Measurements from ENCODE around the gene KRTAP4-12.
"Not testable (repeated sequence)": the region's sequence is repeated elsewhere in the genome, so short reads cannot be mapped to it uniquely, and the experiment has no call there.

KRTAP4-12 gene

DNA sequence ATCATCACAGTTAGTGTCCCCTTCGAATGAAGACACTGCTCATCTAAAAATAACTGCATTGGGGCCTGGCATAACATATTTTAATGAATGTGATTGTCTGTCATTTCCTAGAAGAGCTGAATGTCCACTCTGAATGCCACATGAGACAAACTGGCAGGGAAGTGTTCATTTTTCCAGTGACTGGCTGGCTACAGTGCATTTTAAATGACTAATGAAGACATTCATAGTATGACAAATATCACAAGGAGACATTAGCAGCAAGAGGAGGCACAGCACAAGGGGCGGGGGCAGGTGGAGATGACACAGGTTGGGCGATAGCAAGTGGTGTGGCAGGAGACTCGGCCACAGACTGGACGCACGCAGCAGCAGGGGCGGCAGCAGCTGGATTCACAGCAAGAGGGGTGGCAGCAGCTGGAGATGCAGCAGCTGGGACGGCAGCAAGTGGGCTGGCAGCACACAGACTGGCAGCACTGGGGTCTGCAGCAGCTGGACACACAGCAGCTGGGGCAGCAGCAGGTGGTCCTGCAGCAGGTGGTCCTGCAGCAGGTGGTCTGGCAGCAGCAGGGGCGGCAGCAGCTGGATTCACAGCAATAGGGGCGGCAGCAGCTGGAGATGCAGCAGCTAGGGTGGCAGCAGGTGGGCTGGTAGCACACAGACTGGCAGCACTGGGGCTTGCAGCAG, 25.1 kb upstream of the KRTAP4-12 start:
- not testable (repeated sequence) for H3K36me3 ChIP-seq (ENCODE audit: control insufficient read depth in 2 of 2, insufficient read depth in 2 of 2, low read length in 2 of 2); H3K27me3 ChIP-seq (ENCODE audit: control insufficient read depth in 2 of 2, insufficient read depth in 2 of 2, low read length in 2 of 2); H3K4me3 ChIP-seq (ENCODE audit: low read length in 2 of 2); H3K27ac ChIP-seq (ENCODE audit: low read depth in 2 of 2, low read length in 2 of 2); H3K9ac ChIP-seq (ENCODE audit: low read depth in 1 of 2, low read length in 2 of 2); H3K4me1 ChIP-seq (ENCODE audit: control insufficient read depth in 2 of 2, insufficient read depth in 2 of 2, low read length in 2 of 2); H3K9me3 ChIP-seq (ENCODE audit: control insufficient read depth in 2 of 2, low read length in 2 of 2)

DNA sequence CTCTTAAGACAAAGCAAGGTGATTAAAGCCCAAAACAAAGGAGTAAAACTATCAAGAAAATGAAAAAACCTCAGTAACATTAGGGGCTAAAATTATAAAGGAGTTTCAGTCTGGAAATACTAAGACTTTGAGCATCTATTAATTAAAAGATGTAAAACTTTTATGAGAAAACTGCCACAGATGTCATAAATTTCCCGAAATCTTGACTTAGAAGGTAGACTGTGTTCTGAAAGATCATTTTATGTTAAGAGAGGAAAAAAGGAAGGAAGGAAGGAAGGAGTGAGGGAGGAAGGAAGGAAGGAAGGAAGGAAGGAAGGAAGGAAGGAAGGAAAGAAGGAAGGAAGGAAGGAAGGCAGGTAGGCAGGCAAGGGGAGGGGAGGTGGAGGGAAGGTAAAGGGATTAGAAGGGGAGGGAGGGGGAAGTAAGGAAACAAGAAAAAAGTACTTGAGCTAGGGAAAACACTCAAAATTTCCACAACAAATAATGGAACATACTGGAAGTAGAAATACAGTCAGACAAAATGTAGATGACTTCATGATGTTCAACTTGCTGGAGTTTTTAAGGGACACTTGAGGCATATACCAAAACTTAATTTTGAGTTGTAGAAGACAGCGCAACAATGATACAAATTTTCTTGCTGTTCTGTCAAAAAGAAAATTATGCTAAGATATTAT, 23.7 kb upstream of the KRTAP4-12 start:
- H3K27ac ChIP-seq (ENCODE audit: low read depth in 2 of 2, low read length in 2 of 2): no peak overlapping the region
- no peak overlapping the region for H3K4me3 ChIP-seq (ENCODE audit: low read length in 2 of 2)
- H3K27me3 ChIP-seq (ENCODE audit: control insufficient read depth in 2 of 2, insufficient read depth in 2 of 2, low read length in 2 of 2): peaks cover 0 to 3% of the 10 kb centered on the region in 2 donors
- H3K9ac ChIP-seq (ENCODE audit: low read depth in 1 of 2, low read length in 2 of 2): no peak overlapping the region
- no peaks in the 10 kb centered on the region for H3K36me3 ChIP-seq (ENCODE audit: control insufficient read depth in 2 of 2, insufficient read depth in 2 of 2, low read length in 2 of 2)
- no peaks in the 10 kb centered on the region for H3K4me1 ChIP-seq (ENCODE audit: control insufficient read depth in 2 of 2, insufficient read depth in 2 of 2, low read length in 2 of 2)
- H3K9me3 ChIP-seq (ENCODE audit: control insufficient read depth in 2 of 2, low read length in 2 of 2): no peaks in the 10 kb centered on the region

DNA sequence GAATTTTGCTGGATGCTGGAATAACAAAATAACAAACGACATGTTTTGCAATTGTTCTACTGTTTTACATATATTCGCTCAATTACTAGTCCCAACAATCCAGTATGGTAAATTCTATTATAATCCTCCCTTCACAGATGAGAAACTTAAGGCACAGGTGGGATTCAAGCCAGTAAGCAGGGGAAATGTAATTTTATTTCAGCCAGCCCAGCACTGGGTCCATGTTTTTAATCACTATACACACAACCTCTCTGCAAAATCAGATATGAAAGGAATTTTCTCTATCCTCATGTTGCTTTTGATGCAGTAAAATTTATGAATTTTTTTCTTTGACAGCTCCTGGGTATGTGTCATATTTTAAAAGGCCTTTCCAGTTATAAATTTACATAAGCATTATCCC, 21.3 kb upstream of the KRTAP4-12 start:
- Histone ChIP-seq H3K36me3 (ENCODE audit: control insufficient read depth in 2 of 2, insufficient read depth in 2 of 2, low read length in 2 of 2) (no peaks in the 10 kb centered on the region), H3K4me3 (ENCODE audit: low read length in 2 of 2) (no peak overlapping the region), H3K9me3 (ENCODE audit: control insufficient read depth in 2 of 2, low read length in 2 of 2) (no peaks in the 10 kb centered on the region), H3K27ac (ENCODE audit: low read depth in 2 of 2, low read length in 2 of 2) (no peak overlapping the region), H3K27me3 (ENCODE audit: control insufficient read depth in 2 of 2, insufficient read depth in 2 of 2, low read length in 2 of 2) (no peaks in the 10 kb centered on the region), H3K9ac (ENCODE audit: low read depth in 1 of 2, low read length in 2 of 2) (no peak overlapping the region), H3K4me1 (ENCODE audit: control insufficient read depth in 2 of 2, insufficient read depth in 2 of 2, low read length in 2 of 2) (no peaks in the 10 kb centered on the region)

DNA sequence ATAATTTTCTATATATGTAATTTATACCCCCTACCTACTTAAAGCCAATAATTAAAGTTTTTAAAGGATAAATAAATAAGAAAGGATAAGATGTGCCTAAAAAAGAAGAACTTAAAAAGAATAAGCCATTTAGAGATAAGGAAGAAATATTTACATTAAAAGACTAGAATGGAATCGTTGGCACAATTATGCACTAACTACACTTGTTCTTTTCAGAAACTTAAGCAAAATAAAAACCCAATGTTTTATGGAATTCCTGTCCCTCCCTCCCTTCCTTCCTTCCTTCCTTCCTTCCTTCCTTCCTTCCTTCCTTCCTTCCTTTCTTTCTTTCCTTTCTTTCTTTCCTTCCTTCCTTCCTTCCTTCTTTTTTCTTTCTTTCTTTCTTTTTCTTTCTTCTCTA, 20.9 kb upstream of the KRTAP4-12 start:
- Histone ChIP-seq H3K9ac (ENCODE audit: low read depth in 1 of 2, low read length in 2 of 2) (no peak overlapping the region), H3K27me3 (ENCODE audit: control insufficient read depth in 2 of 2, insufficient read depth in 2 of 2, low read length in 2 of 2) (no peaks in the 10 kb centered on the region), H3K9me3 (ENCODE audit: control insufficient read depth in 2 of 2, low read length in 2 of 2) (no peaks in the 10 kb centered on the region), H3K36me3 (ENCODE audit: control insufficient read depth in 2 of 2, insufficient read depth in 2 of 2, low read length in 2 of 2) (no peaks in the 10 kb centered on the region), H3K4me1 (ENCODE audit: control insufficient read depth in 2 of 2, insufficient read depth in 2 of 2, low read length in 2 of 2) (no peaks in the 10 kb centered on the region), H3K4me3 (ENCODE audit: low read length in 2 of 2) (no peak overlapping the region), H3K27ac (ENCODE audit: low read depth in 2 of 2, low read length in 2 of 2) (no peak overlapping the region)

DNA sequence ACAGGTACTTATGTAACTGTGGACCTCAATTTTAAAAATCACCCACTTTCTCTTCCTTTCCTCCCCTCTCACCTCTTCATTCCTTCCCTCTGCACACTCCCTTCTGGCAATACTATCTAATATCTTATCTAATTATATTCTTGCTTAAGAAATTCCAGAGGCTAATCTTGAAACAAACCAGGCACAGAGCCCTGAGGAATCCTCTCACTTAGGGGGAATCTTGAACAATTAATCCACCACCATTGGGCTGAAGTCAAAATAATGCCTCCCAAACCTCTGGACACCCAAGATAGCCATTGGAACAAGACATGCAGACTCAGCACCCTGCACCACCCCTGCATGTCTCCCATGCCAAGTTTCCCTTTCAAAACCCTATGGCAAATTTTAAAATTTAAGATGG, 17.4 kb upstream of the KRTAP4-12 start:
- H3K9me3 ChIP-seq (ENCODE audit: control insufficient read depth in 2 of 2, low read length in 2 of 2): no peaks in the 10 kb centered on the region
- H3K4me1 ChIP-seq (ENCODE audit: control insufficient read depth in 2 of 2, insufficient read depth in 2 of 2, low read length in 2 of 2): no peaks in the 10 kb centered on the region
- H3K4me3 ChIP-seq (ENCODE audit: low read length in 2 of 2): no peak overlapping the region

DNA sequence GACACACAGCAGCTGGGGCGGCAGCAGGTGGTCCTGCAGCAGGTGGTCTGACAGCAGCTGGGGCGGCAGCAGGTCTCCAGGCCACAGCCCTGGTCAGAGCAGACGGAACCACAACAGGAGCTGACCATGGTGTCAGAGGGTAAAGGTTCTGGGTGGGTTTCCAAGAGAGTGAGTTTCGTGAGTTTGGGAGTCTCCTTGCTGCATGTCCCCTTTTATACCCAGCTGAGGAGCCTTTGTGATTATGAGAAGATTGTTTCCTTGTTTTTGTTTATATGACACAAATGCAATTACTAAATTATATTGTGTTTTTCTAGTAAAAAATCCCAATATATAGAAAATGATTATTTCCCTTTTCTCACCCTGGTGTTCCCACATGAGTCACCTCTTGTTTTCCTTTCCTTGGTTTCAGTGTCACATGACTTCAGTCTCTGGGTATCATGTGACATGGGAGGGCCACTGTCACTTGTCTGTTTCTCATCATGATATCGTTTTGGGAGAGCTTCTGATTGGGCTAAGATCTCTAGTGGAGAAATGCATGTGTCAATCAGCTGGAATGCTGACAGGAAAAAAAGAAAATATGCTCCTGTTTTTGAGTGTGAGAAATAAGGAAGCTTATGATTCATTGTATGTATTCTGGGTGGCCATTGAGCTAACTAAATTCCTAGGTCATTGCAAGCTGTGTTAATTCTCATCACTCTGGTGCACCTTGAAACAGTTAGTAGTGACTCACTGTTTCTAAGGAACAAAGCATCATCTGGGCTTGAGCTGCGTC, 16.6 kb upstream of the KRTAP4-12 start, which contains the start of gene KRTAP4-6:
Gene KRTAP4-6 (minus strand): TSS at position 185 of the 772 bp plus-strand sequence. CDS start 57 bp downstream, at position 128.
- H3K4me3 ChIP-seq (ENCODE audit: low read length in 2 of 2): no peak within 1 kb of the TSS
- no peaks in the 10 kb centered on the region for H3K36me3 ChIP-seq (ENCODE audit: control insufficient read depth in 2 of 2, insufficient read depth in 2 of 2, low read length in 2 of 2)
- no peaks in the 10 kb centered on the region for H3K27me3 ChIP-seq (ENCODE audit: control insufficient read depth in 2 of 2, insufficient read depth in 2 of 2, low read length in 2 of 2)
- no peak within 1 kb of the TSS for H3K9ac ChIP-seq (ENCODE audit: low read depth in 1 of 2, low read length in 2 of 2)
- no peak within 1 kb of the TSS for H3K27ac ChIP-seq (ENCODE audit: low read depth in 2 of 2, low read length in 2 of 2)
- no peaks in the 10 kb centered on the region for H3K9me3 ChIP-seq (ENCODE audit: control insufficient read depth in 2 of 2, low read length in 2 of 2)
- H3K4me1 ChIP-seq (ENCODE audit: control insufficient read depth in 2 of 2, insufficient read depth in 2 of 2, low read length in 2 of 2): no peaks in the 10 kb centered on the region

More for the DNA sequence above, 17.4 kb upstream of the KRTAP4-12 start:
- Histone ChIP-seq H3K27ac (ENCODE audit: low read depth in 2 of 2, low read length in 2 of 2) (no peak overlapping the region), H3K9ac (ENCODE audit: low read depth in 1 of 2, low read length in 2 of 2) (no peak overlapping the region), H3K36me3 (ENCODE audit: control insufficient read depth in 2 of 2, insufficient read depth in 2 of 2, low read length in 2 of 2) (no peaks in the 10 kb centered on the region), H3K27me3 (ENCODE audit: control insufficient read depth in 2 of 2, insufficient read depth in 2 of 2, low read length in 2 of 2) (no peaks in the 10 kb centered on the region)

DNA sequence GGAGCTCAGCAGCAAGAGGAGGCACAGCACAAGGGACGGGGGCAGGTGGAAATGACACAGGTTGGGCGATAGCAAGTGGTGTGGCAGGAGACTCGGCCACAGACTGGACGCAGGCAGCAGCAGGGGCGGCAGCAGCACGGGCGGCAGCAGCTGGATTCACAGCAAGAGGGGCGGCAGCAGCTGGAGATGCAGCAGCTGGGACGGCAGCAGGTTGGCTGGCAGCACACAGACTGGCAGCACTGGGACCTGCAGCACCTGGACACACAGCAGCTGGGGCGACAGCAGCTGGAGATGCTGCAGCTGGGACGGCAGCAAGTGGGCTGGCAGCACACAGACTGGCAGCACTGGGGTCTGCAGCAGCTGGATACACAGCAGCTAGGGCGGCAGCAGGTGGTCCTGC, 15.9 kb upstream of the KRTAP4-12 start:
- not testable (repeated sequence) for H3K9ac ChIP-seq (ENCODE audit: low read depth in 1 of 2, low read length in 2 of 2); H3K4me1 ChIP-seq (ENCODE audit: control insufficient read depth in 2 of 2, insufficient read depth in 2 of 2, low read length in 2 of 2); H3K27ac ChIP-seq (ENCODE audit: low read depth in 2 of 2, low read length in 2 of 2); H3K4me3 ChIP-seq (ENCODE audit: low read length in 2 of 2); H3K27me3 ChIP-seq (ENCODE audit: control insufficient read depth in 2 of 2, insufficient read depth in 2 of 2, low read length in 2 of 2); H3K9me3 ChIP-seq (ENCODE audit: control insufficient read depth in 2 of 2, low read length in 2 of 2); H3K36me3 ChIP-seq (ENCODE audit: control insufficient read depth in 2 of 2, insufficient read depth in 2 of 2, low read length in 2 of 2)

DNA sequence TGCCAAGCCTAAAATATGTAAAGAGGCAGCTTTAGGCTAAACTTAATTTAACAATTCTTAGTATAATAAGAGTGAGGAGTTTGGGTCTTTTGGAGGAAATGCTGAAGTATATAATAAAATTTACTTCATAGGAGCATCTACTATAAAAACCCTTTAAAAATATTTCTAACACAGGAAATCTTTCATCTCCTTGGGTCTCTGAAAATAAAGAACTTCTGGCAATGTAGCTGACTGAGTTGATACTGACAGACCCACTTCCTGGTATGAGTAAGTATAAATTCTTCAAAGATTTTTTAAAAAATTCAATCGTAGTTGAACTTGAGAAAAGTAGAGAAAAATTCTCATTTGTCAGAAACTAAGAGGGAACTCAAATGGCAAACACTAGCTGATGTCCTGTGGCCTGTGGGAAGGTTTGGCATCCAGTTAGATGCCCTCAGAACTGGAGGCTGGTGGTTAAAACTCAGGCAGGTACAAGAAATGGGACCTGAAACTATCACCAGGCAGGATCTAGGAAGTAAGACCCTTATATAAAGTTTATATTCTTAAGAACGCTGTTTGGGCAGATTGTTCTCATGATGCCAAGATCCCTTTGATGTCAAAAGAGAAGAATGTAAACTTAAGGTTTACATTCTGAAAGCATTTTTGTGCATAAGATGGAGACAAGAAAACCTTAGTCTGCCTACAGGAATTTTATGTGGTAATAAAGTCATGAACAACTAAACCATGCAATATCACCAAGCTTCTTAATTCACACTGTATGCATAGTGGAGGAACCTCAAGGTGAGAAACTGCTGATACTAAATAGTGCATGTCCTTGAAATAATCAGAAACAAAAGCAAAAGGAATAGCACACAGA, 10.1 kb upstream of the KRTAP4-12 start:
- Histone ChIP-seq H3K36me3 (ENCODE audit: control insufficient read depth in 2 of 2, insufficient read depth in 2 of 2, low read length in 2 of 2) (no peaks in the 10 kb centered on the region), H3K27ac (ENCODE audit: low read depth in 2 of 2, low read length in 2 of 2) (no peak overlapping the region), H3K27me3 (ENCODE audit: control insufficient read depth in 2 of 2, insufficient read depth in 2 of 2, low read length in 2 of 2) (no peaks in the 10 kb centered on the region), H3K4me3 (ENCODE audit: low read length in 2 of 2) (no peak overlapping the region), H3K4me1 (ENCODE audit: control insufficient read depth in 2 of 2, insufficient read depth in 2 of 2, low read length in 2 of 2) (no peaks in the 10 kb centered on the region), H3K9ac (ENCODE audit: low read depth in 1 of 2, low read length in 2 of 2) (no peak overlapping the region), H3K9me3 (ENCODE audit: control insufficient read depth in 2 of 2, low read length in 2 of 2) (no peaks in the 10 kb centered on the region)

DNA sequence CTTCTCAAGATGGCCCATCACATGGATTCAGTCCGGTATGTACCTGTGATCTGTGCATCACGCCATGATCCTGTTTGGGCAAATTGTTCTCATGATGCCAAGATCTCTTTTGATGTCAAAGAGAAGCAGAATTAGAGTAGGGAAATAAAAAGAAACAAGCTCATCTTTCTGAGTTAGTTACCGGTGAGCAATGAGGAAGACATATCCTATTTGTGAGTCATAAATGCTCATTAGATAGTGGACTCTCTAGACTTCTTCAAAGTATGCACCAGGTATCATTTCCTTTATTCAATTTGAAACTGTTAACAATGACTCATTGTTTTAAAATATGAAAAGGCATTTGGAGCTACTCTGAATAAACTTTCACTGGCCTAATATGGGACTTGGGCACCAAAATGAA, 8.0 kb upstream of the KRTAP4-12 start:
- H3K9ac ChIP-seq (ENCODE audit: low read depth in 1 of 2, low read length in 2 of 2): no peak overlapping the region
- H3K4me3 ChIP-seq (ENCODE audit: low read length in 2 of 2): no peak overlapping the region
- H3K36me3 ChIP-seq (ENCODE audit: control insufficient read depth in 2 of 2, insufficient read depth in 2 of 2, low read length in 2 of 2): no peaks in the 10 kb centered on the region
- H3K4me1 ChIP-seq (ENCODE audit: control insufficient read depth in 2 of 2, insufficient read depth in 2 of 2, low read length in 2 of 2): no peaks in the 10 kb centered on the region
- H3K27me3 ChIP-seq (ENCODE audit: control insufficient read depth in 2 of 2, insufficient read depth in 2 of 2, low read length in 2 of 2): no peaks in the 10 kb centered on the region
- H3K27ac ChIP-seq (ENCODE audit: low read depth in 2 of 2, low read length in 2 of 2): no peak overlapping the region
- no peaks in the 10 kb centered on the region for H3K9me3 ChIP-seq (ENCODE audit: control insufficient read depth in 2 of 2, low read length in 2 of 2)
